ENCODE data around the gene RPTOR.
A peak's percentile ranks its signal among the peaks of the same experiment; 100 is the strongest.

RPTOR gene

DNA sequence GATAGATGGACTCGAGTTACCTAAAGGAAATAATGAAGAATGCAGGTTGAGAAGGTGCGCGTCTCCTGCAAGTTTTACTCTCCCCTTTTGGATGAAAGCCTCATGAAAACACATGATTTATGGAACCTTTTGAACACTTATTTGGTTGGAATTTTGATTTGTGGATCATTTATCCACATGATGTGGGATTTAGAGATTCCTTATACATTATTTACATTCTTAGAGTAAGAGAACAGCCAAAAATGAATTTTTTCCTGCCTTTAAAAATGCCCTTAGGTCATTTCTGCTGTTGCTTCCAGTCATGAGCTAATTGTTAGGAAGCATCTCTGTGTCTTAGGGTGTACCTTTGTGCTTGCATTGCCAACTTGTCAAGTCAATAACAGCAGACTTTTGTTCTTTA lies 99.9 kb downstream of the RPTOR start:
- Mint-ChIP-seq H3K9me3 (no peaks in the 10 kb centered on the region), H3K36me3 (peaks cover 32% of the 10 kb centered on the region), H3K27me3 (no peaks in the 10 kb centered on the region), H3K27ac (no peak overlapping the region), H3K4me3 (no peak overlapping the region), H3K4me1 (peaks cover 39% of the 10 kb centered on the region)
- no peak for ATAC-seq

- no peak for ATAC-seq
These were observed 101.2 kb downstream of the RPTOR start for GRCh38 chr17:80645706-80646325.

DNA sequence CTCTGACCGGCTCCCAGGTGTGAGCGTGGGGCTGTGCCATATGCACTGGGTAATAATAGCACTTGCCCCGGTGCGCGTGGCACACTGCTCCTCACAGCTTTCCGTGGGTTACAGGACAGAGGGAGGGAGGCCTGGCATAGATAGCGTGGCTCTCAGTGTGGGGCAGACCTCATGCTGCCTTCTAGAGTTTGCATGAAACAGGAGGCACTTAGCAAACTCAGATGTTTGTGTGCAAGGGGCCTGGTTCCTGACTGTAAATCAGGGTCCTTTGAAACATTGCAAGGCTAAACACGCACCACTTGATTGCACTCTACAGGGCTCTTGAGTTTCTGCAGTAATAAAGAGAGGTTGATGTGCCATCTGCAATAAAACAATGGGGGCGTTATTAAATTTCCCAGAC lies 101.7 kb downstream of the RPTOR start:
- ATAC-seq = no peak
- H3K27ac Mint-ChIP-seq = no peak overlapping the region
- no peaks in the 10 kb centered on the region for H3K9me3 Mint-ChIP-seq
- peaks cover 42% of the 10 kb centered on the region for H3K4me1 Mint-ChIP-seq
- H3K36me3 Mint-ChIP-seq = peaks cover 36% of the 10 kb centered on the region
- no peak overlapping the region for H3K4me3 Mint-ChIP-seq
- H3K27me3 Mint-ChIP-seq = no peaks in the 10 kb centered on the region

More at GRCh38 chr17:80645706-80646325, 101.2 kb downstream of the RPTOR start:
- no peaks in the 10 kb centered on the region for H3K9me3 Mint-ChIP-seq
- H3K27me3 Mint-ChIP-seq = no peaks in the 10 kb centered on the region
- peaks cover 35% of the 10 kb centered on the region for H3K36me3 Mint-ChIP-seq
- no peak overlapping the region for H3K4me3 Mint-ChIP-seq
- H3K4me1 Mint-ChIP-seq = peaks cover 38% of the 10 kb centered on the region
- H3K27ac Mint-ChIP-seq = no peak overlapping the region

DNA sequence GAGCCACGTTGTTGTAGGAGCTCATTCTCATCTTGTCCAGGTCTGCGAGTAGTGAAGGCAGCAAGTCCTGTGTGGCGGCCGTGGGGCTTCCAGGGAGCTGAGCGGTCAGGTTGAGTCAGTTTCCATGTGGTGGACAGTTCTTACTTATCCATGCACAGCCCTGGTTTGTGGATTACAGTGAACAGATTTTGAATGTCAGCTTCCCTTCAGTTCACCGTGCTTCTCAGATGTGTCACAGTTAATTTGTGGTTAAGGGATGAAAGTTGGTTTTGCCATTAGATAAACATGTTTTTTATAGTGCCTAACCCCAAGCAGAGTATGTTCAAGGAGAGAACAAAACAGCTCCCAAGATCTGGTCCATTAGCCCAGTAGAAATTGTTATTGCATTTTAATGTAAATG lies 103.1 kb downstream of the RPTOR start:
- H3K27me3 Mint-ChIP-seq = no peaks in the 10 kb centered on the region
- no peak overlapping the region for H3K4me3 Mint-ChIP-seq
- peaks cover 47% of the 10 kb centered on the region for H3K4me1 Mint-ChIP-seq
- no peaks in the 10 kb centered on the region for H3K9me3 Mint-ChIP-seq
- ATAC-seq = no peak
- H3K27ac Mint-ChIP-seq = no peak overlapping the region
- peaks cover 37% of the 10 kb centered on the region for H3K36me3 Mint-ChIP-seq

DNA sequence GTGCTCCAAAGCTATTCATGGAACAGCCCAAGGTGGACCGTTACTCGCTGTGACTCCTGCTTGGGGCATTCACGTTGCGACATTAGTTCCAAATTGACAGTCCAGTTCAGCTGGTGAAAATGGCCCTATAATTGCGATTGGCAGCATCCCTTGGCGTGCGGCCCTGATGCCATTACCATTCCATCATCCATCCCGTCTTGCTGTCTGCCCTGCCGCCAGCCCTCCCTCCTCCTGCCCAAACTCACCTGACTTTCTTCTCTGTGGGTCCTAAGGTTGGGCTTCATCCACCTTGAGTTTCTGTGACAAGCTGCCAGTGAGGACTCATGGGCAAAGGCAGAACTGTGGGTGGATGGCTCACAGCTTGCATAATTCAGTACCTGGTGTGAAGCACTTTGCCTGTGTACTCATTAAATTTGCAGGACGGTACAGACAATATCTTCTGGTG lies 104.6 kb downstream of the RPTOR start:
- H3K27ac Mint-ChIP-seq = peak overlapping the region; percentile 86
- H3K9me3 Mint-ChIP-seq = peaks cover 3% of the 10 kb centered on the region
- H3K4me1 Mint-ChIP-seq = peaks cover 58% of the 10 kb centered on the region
- H3K27me3 Mint-ChIP-seq = no peaks in the 10 kb centered on the region
- ATAC-seq = no peak
- no peak overlapping the region for H3K4me3 Mint-ChIP-seq
- peaks cover 36% of the 10 kb centered on the region for H3K36me3 Mint-ChIP-seq

DNA sequence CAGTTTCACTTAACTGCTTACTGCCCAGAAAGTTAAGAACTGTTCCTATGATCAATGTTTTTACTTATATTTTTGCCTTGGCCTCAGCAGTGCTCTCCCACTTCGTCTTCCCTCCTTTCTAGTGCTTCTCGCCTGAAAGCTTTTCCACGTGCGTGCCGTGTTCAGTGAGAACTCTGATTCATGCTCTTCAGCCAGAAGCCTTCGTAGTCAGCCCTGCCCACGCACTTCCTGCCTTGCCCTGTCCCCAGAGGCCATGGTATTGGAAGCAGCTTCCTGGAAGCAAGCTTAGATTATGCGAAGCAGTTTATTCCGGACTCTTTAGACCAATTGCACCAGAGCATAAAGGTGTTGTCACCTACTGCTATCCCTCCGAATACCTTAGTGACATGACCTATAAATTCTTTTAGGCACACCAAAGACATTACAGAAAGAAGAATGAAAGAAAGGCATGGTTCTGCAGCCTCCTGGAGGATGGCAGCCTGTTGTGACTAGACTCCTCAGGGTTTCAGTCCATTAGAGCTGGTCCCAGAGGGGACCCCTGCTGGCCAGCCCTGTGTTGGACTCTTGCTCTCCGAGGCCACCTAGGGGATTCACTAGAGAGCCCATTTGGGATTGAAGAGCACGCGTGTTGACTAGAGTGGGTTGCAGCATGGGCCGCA lies 105.2 kb downstream of the RPTOR start:
- H3K4me1 Mint-ChIP-seq = peaks cover 59% of the 10 kb centered on the region

DNA sequence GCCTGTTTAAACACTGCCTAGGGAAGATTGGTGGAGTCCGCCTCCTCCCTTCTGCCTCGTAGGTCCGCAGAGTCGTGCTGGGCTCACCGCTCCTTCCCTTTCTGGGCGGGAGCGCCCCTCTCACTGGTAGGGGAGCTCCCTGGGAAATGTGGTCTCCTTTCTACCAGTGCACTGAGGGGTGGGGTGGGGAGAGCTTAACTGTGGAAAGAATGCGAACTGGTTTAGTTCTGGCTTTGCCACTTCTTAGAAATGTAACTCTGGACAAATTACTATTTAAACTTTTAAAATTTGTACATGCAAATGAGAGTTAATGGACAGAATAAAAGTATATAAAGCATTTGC lies 105.7 kb downstream of the RPTOR start:
- Mint-ChIP-seq H3K36me3 (peaks cover 32% of the 10 kb centered on the region), H3K4me3 (no peak overlapping the region), H3K4me1 (peaks cover 60% of the 10 kb centered on the region), H3K9me3 (peaks cover 3% of the 10 kb centered on the region), H3K27ac (peak overlapping the region; percentile 86), H3K27me3 (no peaks in the 10 kb centered on the region)
- ATAC-seq = no peak

More for the DNA sequence above, 105.2 kb downstream of the RPTOR start:
- peaks cover 35% of the 10 kb centered on the region for H3K36me3 Mint-ChIP-seq
- H3K4me3 Mint-ChIP-seq = peak overlapping the region; percentile 25
- H3K9me3 Mint-ChIP-seq = peaks cover 3% of the 10 kb centered on the region
- H3K27me3 Mint-ChIP-seq = no peaks in the 10 kb centered on the region
- peak; percentile 58 for ATAC-seq
- H3K27ac Mint-ChIP-seq = peak overlapping the region; percentile 86

- peaks cover 67% of the 10 kb centered on the region for H3K4me1 Mint-ChIP-seq
- H3K27ac Mint-ChIP-seq = no peak overlapping the region
- H3K9me3 Mint-ChIP-seq = peaks cover 3% of the 10 kb centered on the region
- no peak for ATAC-seq
- H3K36me3 Mint-ChIP-seq = peaks cover 27% of the 10 kb centered on the region
- no peaks in the 10 kb centered on the region for H3K27me3 Mint-ChIP-seq
- H3K4me3 Mint-ChIP-seq = no peak overlapping the region
These were observed 106.3 kb downstream of the RPTOR start for GRCh38 chr17:80650751-80651518.

GRCh38 chr17:80652756-80653330 lies 108.2 kb downstream of the RPTOR start:
- H3K9me3 Mint-ChIP-seq = peaks cover 6% of the 10 kb centered on the region
- H3K27ac Mint-ChIP-seq = no peak overlapping the region
- no peak for ATAC-seq

DNA sequence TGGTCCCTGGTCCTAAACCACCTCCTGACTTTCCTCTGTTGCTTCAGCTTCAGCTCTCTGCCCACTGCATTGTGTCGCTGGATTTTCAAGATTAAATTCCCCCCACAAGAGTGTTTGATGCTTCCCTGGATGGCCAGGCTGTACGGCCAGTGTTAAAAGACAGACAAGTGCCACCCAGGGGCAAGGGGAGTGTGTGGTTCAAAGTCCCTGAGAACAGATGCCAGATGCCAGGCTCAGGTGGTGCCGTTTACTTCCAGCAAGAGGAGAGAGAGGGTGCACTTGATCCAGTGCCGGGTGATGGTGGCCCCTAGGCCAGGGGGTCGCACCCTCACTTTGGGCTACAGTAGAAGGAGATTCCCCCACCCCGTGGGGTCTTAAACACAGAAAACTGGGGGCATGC lies 109.2 kb downstream of the RPTOR start:
- Mint-ChIP-seq H3K4me3 (no peak overlapping the region), H3K9me3 (peaks cover 8% of the 10 kb centered on the region), H3K27ac (peak overlapping the region; percentile 50), H3K4me1 (peaks cover 69% of the 10 kb centered on the region), H3K27me3 (no peaks in the 10 kb centered on the region), H3K36me3 (peaks cover 42% of the 10 kb centered on the region)
- ATAC-seq = no peak

More at GRCh38 chr17:80652756-80653330, 108.2 kb downstream of the RPTOR start:
- Mint-ChIP-seq H3K36me3 (peaks cover 33% of the 10 kb centered on the region), H3K4me3 (no peak overlapping the region), H3K27me3 (no peaks in the 10 kb centered on the region), H3K4me1 (peaks cover 72% of the 10 kb centered on the region)

- H3K27ac Mint-ChIP-seq = peak overlapping the region; percentile 87
- no peak for ATAC-seq
- H3K36me3 Mint-ChIP-seq = peaks cover 34% of the 10 kb centered on the region
- peaks cover 8% of the 10 kb centered on the region for H3K9me3 Mint-ChIP-seq
- H3K4me3 Mint-ChIP-seq = no peak overlapping the region
- H3K4me1 Mint-ChIP-seq = peaks cover 58% of the 10 kb centered on the region
- H3K27me3 Mint-ChIP-seq = no peaks in the 10 kb centered on the region
These were observed 111.0 kb downstream of the RPTOR start for GRCh38 chr17:80655608-80656007.

DNA sequence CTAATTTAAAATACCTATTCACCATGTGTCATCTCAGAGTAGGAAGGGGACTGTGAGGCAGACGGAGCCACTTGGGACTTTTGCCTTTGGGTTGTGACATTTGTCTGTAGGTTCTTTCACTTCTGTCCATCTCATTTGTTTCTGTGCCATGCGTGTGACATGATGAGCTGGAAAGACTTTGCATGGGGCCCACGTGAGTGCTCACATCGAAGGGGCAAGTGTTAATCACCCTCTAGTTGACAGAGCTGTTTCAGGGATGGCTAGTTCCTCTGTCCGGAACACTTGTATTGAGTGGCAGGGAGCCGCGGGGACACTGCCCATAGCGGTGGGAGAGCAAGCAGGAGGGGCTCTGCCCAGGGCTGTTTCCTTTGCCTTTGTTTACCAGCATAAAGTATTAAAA lies 112.0 kb downstream of the RPTOR start:
- Mint-ChIP-seq H3K36me3 (peaks cover 27% of the 10 kb centered on the region), H3K9me3 (peaks cover 8% of the 10 kb centered on the region), H3K4me3 (peak overlapping the region; percentile 36), H3K27me3 (no peaks in the 10 kb centered on the region), H3K4me1 (peaks cover 56% of the 10 kb centered on the region), H3K27ac (peak overlapping the region; percentile 87)
- peak; percentile 97 for ATAC-seq

GRCh38 chr17:80657561-80657960 lies 112.9 kb downstream of the RPTOR start:
- Mint-ChIP-seq H3K36me3 (peaks cover 27% of the 10 kb centered on the region), H3K27ac (peak overlapping the region; percentile 87)
- no peak for ATAC-seq

DNA sequence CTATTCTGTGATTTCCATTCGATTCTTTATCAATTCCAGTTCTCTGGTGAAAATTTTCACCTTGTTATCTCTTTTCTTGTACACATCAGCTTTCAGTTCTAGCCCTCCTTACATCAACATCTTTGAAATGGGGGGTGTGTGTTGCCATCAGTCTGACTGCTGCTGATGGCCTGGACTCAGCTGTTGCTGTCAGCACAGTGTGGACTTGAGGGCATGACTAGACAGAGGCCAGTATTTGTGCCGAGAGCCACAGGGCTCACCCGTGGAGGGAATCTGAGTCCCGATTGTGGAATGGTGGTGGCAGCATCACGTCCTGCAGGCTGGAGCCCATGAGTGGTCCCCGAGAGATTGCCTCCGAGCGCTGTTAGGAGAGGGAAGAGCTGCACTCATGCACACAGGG lies 114.2 kb downstream of the RPTOR start:
- Mint-ChIP-seq H3K27ac (no peak overlapping the region), H3K4me1 (peaks cover 62% of the 10 kb centered on the region), H3K4me3 (no peak overlapping the region), H3K36me3 (peaks cover 24% of the 10 kb centered on the region), H3K9me3 (peaks cover 8% of the 10 kb centered on the region), H3K27me3 (no peaks in the 10 kb centered on the region)
- ATAC-seq = no peak

More at GRCh38 chr17:80657561-80657960, 112.9 kb downstream of the RPTOR start:
- peaks cover 8% of the 10 kb centered on the region for H3K9me3 Mint-ChIP-seq
- H3K4me3 Mint-ChIP-seq = no peak overlapping the region
- H3K27me3 Mint-ChIP-seq = no peaks in the 10 kb centered on the region
- H3K4me1 Mint-ChIP-seq = peaks cover 58% of the 10 kb centered on the region

GRCh38 chr17:80659651-80660050 lies 115.0 kb downstream of the RPTOR start:
- Mint-ChIP-seq H3K4me3 (no peak overlapping the region), H3K27me3 (no peaks in the 10 kb centered on the region), H3K36me3 (peaks cover 17% of the 10 kb centered on the region), H3K4me1 (peaks cover 65% of the 10 kb centered on the region), H3K9me3 (peaks cover 5% of the 10 kb centered on the region), H3K27ac (no peak overlapping the region)
- no peak for ATAC-seq

Data from stimulated activated memory B cell treated with anti-CD40 and anti-IgM and Interleukin-4, amounts not matched to agents 10 μg/mL and 1 μg/mL and 100 μg/mL, for 72 hours (primary cell).